MCF 10A (cell line): ENCODE data around the gene PTGIS. TPM values are rescaled to one million over a fixed set of nuclear protein-coding genes. Genes with fewer than 3 reads are reported as not detected.

Source experiments
- BruUV-seq: library from RNA; stranded (reverse); fragments of 400-500 nt; replicated peaks from 2 replicates; lab custom pipeline; 2021; lab: Mats Ljungman, UMichigan
- CTCF ChIA-PET: fragments of 300-600 bp; sonication (Branson Sonifier 250); formaldehyde crosslinking; extraction: SDS; loops from one replicate; lab custom pipeline; 2021; ENCODE audit warnings: antibody characterized with exemption, inconsistent platforms; lab: Yijun Ruan, JAX
- POLR2A ChIA-PET: fragments of 300-600, 350-650 bp; sonication (Branson Sonifier 250); formaldehyde crosslinking; extraction: SDS; loops from one replicate; lab custom pipeline; 2020; ENCODE audit warnings: antibody characterized with exemption, inconsistent platforms; lab: Yijun Ruan, JAX
- DNase-seq: peaks from one replicate; pipeline ENCODE4 v3.0.0-alpha.2; 2018; ENCODE audit not compliant: unreplicated experiment
- H3K27ac Mint-ChIP-seq: one replicate; pipeline ENCODE4 v1.8.0; 2022; ENCODE audit warnings: mild to moderate bottlenecking, low read depth, mixed read lengths; ENCODE audit not compliant: unreplicated experiment
- H3K27me3 Mint-ChIP-seq: one replicate; pipeline ENCODE4 v1.8.0; 2022; ENCODE audit warnings: mixed read lengths; ENCODE audit not compliant: insufficient read depth, unreplicated experiment
- H3K36me3 Mint-ChIP-seq: one replicate; pipeline ENCODE4 v1.8.0; 2022; ENCODE audit warnings: mild to moderate bottlenecking, moderate library complexity, mixed read lengths; ENCODE audit not compliant: insufficient read depth, unreplicated experiment
- H3K4me1 Mint-ChIP-seq: one replicate; pipeline ENCODE4 v1.8.0; 2022; ENCODE audit warnings: mixed read lengths; ENCODE audit not compliant: insufficient read depth, unreplicated experiment
- H3K4me3 Mint-ChIP-seq: one replicate; pipeline ENCODE4 v1.8.0; 2022; ENCODE audit warnings: mild to moderate bottlenecking, moderate library complexity, mixed read lengths; ENCODE audit not compliant: unreplicated experiment
- H3K9me3 Mint-ChIP-seq: one replicate; pipeline ENCODE4 v1.8.0; 2022; ENCODE audit warnings: mixed read lengths; ENCODE audit not compliant: unreplicated experiment
- CTCF ChIP-seq: fragments of 200-600 bp; IDR thresholded peaks from one replicate; pipeline ENCODE4 v1.8.0; 2022; ENCODE audit warnings: antibody characterized with exemption, mild to moderate bottlenecking; ENCODE audit not compliant: unreplicated experiment
- intact Hi-C: fragments of 100-400 bp; cut with micrococcal nuclease; formaldehyde crosslinking; loops from 2 replicates; pipeline ENCODE4 v1.14.1; 2022
- total RNA-seq: library from RNA; stranded (reverse); gene quantifications from 2 replicates; pipeline ENCODE4 v1.2.3, GENCODE V29; 2022

Gene PTGIS
- total RNA-seq, 1 experiment from 2014 or later, result not detected

- ChIA-PET POLR2A (interaction anchor here (0.6 to 1.6 kb wide), 6 partner anchors 10 to 306 kb away, joined by 3 to 7 read pairs (median 3); no protein-coding TSS in a partner anchor), CTCF (interaction anchor here (0.6 to 23.9 kb wide), 55 partner anchors 9 to 482 kb away, joined by 3 to 411 read pairs (median 5); no protein-coding TSS in a partner anchor)
- no peak for DNase-seq
- Mint-ChIP-seq H3K4me3 (no peak overlapping the region), H3K36me3 (no peaks in the 10 kb centered on the region), H3K27ac (no peak overlapping the region), H3K27me3 (no peaks in the 10 kb centered on the region), H3K4me1 (no peaks in the 10 kb centered on the region), H3K9me3 (peaks cover 6% of the 10 kb centered on the region)
- intact Hi-C loops, result loop anchor here (1.0 kb wide), 4 partner anchors 68 to 387 kb away; no protein-coding TSS in a partner anchor
- no TSS peak for BruUV-seq
- no peak for TF ChIP-seq CTCF
These were observed 27.1 kb downstream of the PTGIS start for GRCh38 chr20:49540687-49541435.

GRCh38 chr20:49540232-49540620, 27.7 kb downstream of the PTGIS start:
- no peaks in the 10 kb centered on the region for H3K36me3 Mint-ChIP-seq
- intact Hi-C loops, result no loop called here
- BruUV-seq, result no TSS peak
- ChIA-PET CTCF (interaction anchor here (0.6 to 23.9 kb wide), 20 partner anchors 10 to 395 kb away, joined by 3 to 411 read pairs (median 4); no protein-coding TSS in a partner anchor), POLR2A (interaction anchor here (0.6 to 0.8 kb wide), 2 partner anchors 69 to 306 kb away, joined by 3 read pairs; no protein-coding TSS in a partner anchor)
- H3K27ac Mint-ChIP-seq, result no peak overlapping the region
- DNase-seq, result no peak
- TF ChIP-seq CTCF, result no peak
- H3K27me3 Mint-ChIP-seq, result no peaks in the 10 kb centered on the region
- H3K4me1 Mint-ChIP-seq, result no peaks in the 10 kb centered on the region
- H3K9me3 Mint-ChIP-seq, result peaks cover 3% of the 10 kb centered on the region
- H3K4me3 Mint-ChIP-seq, result no peak overlapping the region

- no peak overlapping the region for H3K27ac Mint-ChIP-seq
- H3K4me3 Mint-ChIP-seq, result no peak overlapping the region
- no peaks in the 10 kb centered on the region for H3K36me3 Mint-ChIP-seq
- no peak for TF ChIP-seq CTCF
- ChIA-PET CTCF (interaction anchor here (0.6 to 23.9 kb wide), 18 partner anchors 10 to 396 kb away, joined by 3 to 411 read pairs (median 4); no protein-coding TSS in a partner anchor), POLR2A (interaction anchor here (0.6 to 0.7 kb wide), 2 partner anchors 33 to 70 kb away, joined by 3 read pairs; no protein-coding TSS in a partner anchor)
- H3K9me3 Mint-ChIP-seq, result no peaks in the 10 kb centered on the region
- H3K4me1 Mint-ChIP-seq, result no peaks in the 10 kb centered on the region
- DNase-seq, result no peak
- no TSS peak for BruUV-seq
- H3K27me3 Mint-ChIP-seq, result no peaks in the 10 kb centered on the region
- intact Hi-C loops, result no loop called here
These were observed 28.3 kb downstream of the PTGIS start for GRCh38 chr20:49539481-49540231.
